PC-9 (cell line): ENCODE results near the gene IMMP2L.
"Not testable (repeated sequence)": the region's sequence is repeated elsewhere in the genome, so short reads cannot be mapped to it uniquely, and the experiment has no call there.

Source experiments
- EZH2 ChIP-seq: fragments of 200-600 bp; sonication (generic); IDR thresholded peaks from 2 replicates; pipeline ENCODE4 v1.8.0; 2017; ENCODE audit warnings: antibody characterized with exemption, low read depth
- TF ChIP-seq, protein P1 (sequence below): fragments of 200-600 bp; sonication (generic); conservative IDR thresholded peaks from 2 replicates; pipeline ENCODE4 v1.6.1; 2017; ENCODE audit warnings: mixed run types, antibody characterized with exemption, mild to moderate bottlenecking, moderate library complexity

DNA sequence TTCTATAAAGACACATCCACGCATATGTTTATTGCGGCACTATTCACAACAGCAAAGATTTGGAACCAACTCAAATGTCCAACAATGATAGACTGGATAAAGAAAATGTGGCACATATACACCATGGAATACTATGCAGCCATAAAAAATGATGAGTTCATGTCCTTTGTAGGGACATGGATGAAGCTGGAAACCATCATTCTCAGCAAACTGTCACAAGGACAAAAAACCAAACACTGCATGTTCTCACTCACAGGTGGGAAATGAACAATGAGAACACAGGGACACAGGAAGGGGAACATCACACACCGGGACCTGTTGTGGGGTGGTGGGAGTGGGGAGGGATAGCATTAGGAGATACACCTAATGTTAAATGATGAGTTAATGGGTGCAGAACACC is 238.6 kb downstream of the IMMP2L start:
- TF ChIP-seq, protein P1, sequence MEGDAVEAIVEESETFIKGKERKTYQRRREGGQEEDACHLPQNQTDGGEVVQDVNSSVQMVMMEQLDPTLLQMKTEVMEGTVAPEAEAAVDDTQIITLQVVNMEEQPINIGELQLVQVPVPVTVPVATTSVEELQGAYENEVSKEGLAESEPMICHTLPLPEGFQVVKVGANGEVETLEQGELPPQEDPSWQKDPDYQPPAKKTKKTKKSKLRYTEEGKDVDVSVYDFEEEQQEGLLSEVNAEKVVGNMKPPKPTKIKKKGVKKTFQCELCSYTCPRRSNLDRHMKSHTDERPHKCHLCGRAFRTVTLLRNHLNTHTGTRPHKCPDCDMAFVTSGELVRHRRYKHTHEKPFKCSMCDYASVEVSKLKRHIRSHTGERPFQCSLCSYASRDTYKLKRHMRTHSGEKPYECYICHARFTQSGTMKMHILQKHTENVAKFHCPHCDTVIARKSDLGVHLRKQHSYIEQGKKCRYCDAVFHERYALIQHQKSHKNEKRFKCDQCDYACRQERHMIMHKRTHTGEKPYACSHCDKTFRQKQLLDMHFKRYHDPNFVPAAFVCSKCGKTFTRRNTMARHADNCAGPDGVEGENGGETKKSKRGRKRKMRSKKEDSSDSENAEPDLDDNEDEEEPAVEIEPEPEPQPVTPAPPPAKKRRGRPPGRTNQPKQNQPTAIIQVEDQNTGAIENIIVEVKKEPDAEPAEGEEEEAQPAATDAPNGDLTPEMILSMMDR = not testable (repeated sequence)
- TF ChIP-seq EZH2 = not testable (repeated sequence)
